ENCODE measurements around the gene NEK10.

Gene NEK10

GRCh38 chr3:27060336-27060735 is 308.8 kb downstream of the NEK10 start:
- no peak for DNase-seq
- H3K4me1 ChIP-seq (ENCODE audit: low read length) = no peaks in the 10 kb centered on the region

More at GRCh38 chr3:27060336-27060735, 308.8 kb downstream of the NEK10 start:
- Histone ChIP-seq H3K27ac (ENCODE audit: low read length) (no peak overlapping the region), H3K9me3 (replicated peaks; ENCODE audit: insufficient read depth, low read length) (no peaks in the 10 kb centered on the region), H3K36me3 (replicated peaks; ENCODE audit: insufficient read depth, low read length) (no peaks in the 10 kb centered on the region), H3K27me3 (replicated peaks; ENCODE audit: insufficient read depth, low read length) (no peaks in the 10 kb centered on the region), H4K20me1 (ENCODE audit: insufficient read depth, low read length) (no peaks in the 10 kb centered on the region), H3K79me2 (ENCODE audit: low read length) (no peaks in the 10 kb centered on the region), H3K4me3 (ENCODE audit: low read length) (no peak overlapping the region), H3K4me2 (ENCODE audit: low read depth, low read length) (no peak overlapping the region), H2AFZ (ENCODE audit: low read length) (no peak overlapping the region), H3K9me2 (replicated peaks; ENCODE audit: insufficient read depth, low read length) (no peaks in the 10 kb centered on the region), H3K9ac (ENCODE audit: low read length) (no peak overlapping the region), H3F3A (ENCODE audit: insufficient read depth, low read length) (no peaks in the 10 kb centered on the region)
- TF ChIP-seq EZH2 (optimal IDR thresholded peaks at IDR 0.05; ENCODE audit: low read depth, low read length) (no peak), EZH2phosphoT487 (IDR thresholded peaks at IDR 0.05; ENCODE audit: low read length) (no peak)

Measured in MM.1S (cell line).